HFF-Myc (cell line): ENCODE data around the gene SMTNL1.

Experiments
- DNase-seq: peaks from one replicate; pipeline ENCODE4 v3.0.0-alpha.2; 2011; ENCODE audit warnings: low read depth; ENCODE audit errors: extremely low read depth
- H3K4me3 ChIP-seq: replicated peaks from 2 replicates; pipeline ENCODE4 v1.5.1; 2011; ENCODE audit warnings: low read depth, mild to moderate bottlenecking, control low read depth, low read length
- CTCF ChIP-seq: IDR thresholded peaks from 2 replicates; pipeline ENCODE4 v1.5.1; 2012; ENCODE audit warnings: mild to moderate bottlenecking, low read depth, low read length, control low read depth; ENCODE audit errors: missing control alignments

Gene SMTNL1

GRCh38 chr11:57514538-57515331, 22.7 kb upstream of the SMTNL1 start:
- no peak for DNase-seq
- TF ChIP-seq CTCF, result no peak

GRCh38 chr11:57515332-57516060, 21.9 kb upstream of the SMTNL1 start, which contains the start of gene SLC43A1:
Gene SLC43A1, minus strand, starts transcription at chr11:57515702. Its CDS starts 1,591 bp downstream, at chr11:57514111.
- TF ChIP-seq CTCF, result no peak
- DNase-seq, result no peak
- H3K4me3 ChIP-seq, result peak within 1 kb of the TSS; percentile 71

More at GRCh38 chr11:57514538-57515331, 22.7 kb upstream of the SMTNL1 start:
- peak overlapping the region; percentile 71 for H3K4me3 ChIP-seq

GRCh38 chr11:57516061-57516443, 21.3 kb upstream of the SMTNL1 start:
- no peak for TF ChIP-seq CTCF
- no peak for DNase-seq
- H3K4me3 ChIP-seq, result peak overlapping the region; percentile 71

GRCh38 chr11:57521116-57521515, 16.3 kb upstream of the SMTNL1 start:
- no peak for TF ChIP-seq CTCF
- DNase-seq, result no peak
- H3K4me3 ChIP-seq, result no peak overlapping the region

- H3K4me3 ChIP-seq, result no peak overlapping the region
- TF ChIP-seq CTCF, result no peak
- no peak for DNase-seq
Observed at GRCh38 chr11:57523419-57523818, 14.0 kb upstream of the SMTNL1 start.

GRCh38 chr11:57527056-57527631, 10.3 kb upstream of the SMTNL1 start:
- no peak overlapping the region for H3K4me3 ChIP-seq
- peak; percentile 57 for DNase-seq
- peak; percentile 86 for TF ChIP-seq CTCF
